HEK293T (cell line): Measurements from ENCODE around the gene GALE.

Experiments used
- CTCF ChIA-PET: fragments of 350-600 bp; formaldehyde crosslinking; extraction: SDS; loops from one replicate; lab custom pipeline; 2021; ENCODE audit warnings: antibody characterized with exemption, inconsistent platforms; lab: Yijun Ruan, JAX
- POLR2A ChIA-PET: fragments of 350-600 bp; formaldehyde crosslinking; extraction: SDS; loops from one replicate; lab custom pipeline; 2020; ENCODE audit warnings: antibody characterized with exemption, inconsistent platforms; lab: Yijun Ruan, JAX
- DNase-seq: peaks from one replicate; pipeline ENCODE4 v3.0.0; 2012; ENCODE audit warnings: mixed read lengths; ENCODE audit errors: extremely low spot score
- ARNT ChIP-seq: fragments of 450-650 bp; IDR thresholded peaks from 2 replicates; pipeline ENCODE4 v1.6.1; 2017; ENCODE audit warnings: mild to moderate bottlenecking
- BHLHE40 ChIP-seq: fragments of 450-650 bp; IDR thresholded peaks from 2 replicates; pipeline ENCODE4 v1.6.1; 2016; ENCODE audit warnings: mild to moderate bottlenecking, moderate library complexity, borderline replicate concordance
- CTBP1 ChIP-seq: fragments of 450-650 bp; IDR thresholded peaks from 2 replicates; pipeline ENCODE4 v1.6.1; 2016; ENCODE audit warnings: borderline replicate concordance
- ELF4 ChIP-seq: fragments of 450-650 bp; IDR thresholded peaks from 2 replicates; pipeline ENCODE4 v1.6.1; 2017; ENCODE audit warnings: antibody characterized with exemption
- FOXA1 ChIP-seq: fragments of 450-650 bp; IDR thresholded peaks from 2 replicates; pipeline ENCODE4 v1.6.1; 2016; ENCODE audit warnings: mild to moderate bottlenecking
- FOXK2 ChIP-seq: fragments of 450-650 bp; IDR thresholded peaks from 2 replicates; pipeline ENCODE4 v1.6.1; 2016; ENCODE audit warnings: mild to moderate bottlenecking
- FOXM1 ChIP-seq: fragments of 450-650 bp; IDR thresholded peaks from 2 replicates; pipeline ENCODE4 v1.6.1; 2017; ENCODE audit warnings: mild to moderate bottlenecking, borderline replicate concordance
- HDGF ChIP-seq: fragments of 450-650 bp; IDR thresholded peaks from 2 replicates; pipeline ENCODE4 v1.6.1; 2017; ENCODE audit warnings: antibody characterized with exemption, borderline replicate concordance
- L3MBTL2 ChIP-seq: fragments of 450-650 bp; conservative IDR thresholded peaks from 2 replicates; pipeline ENCODE4 v1.6.1; 2016; ENCODE audit warnings: mild to moderate bottlenecking
- LEF1 ChIP-seq: fragments of 450-650 bp; IDR thresholded peaks from 2 replicates; pipeline ENCODE4 v1.6.1; 2017; ENCODE audit warnings: mild to moderate bottlenecking, borderline replicate concordance
- NFRKB ChIP-seq: fragments of 450-650 bp; IDR thresholded peaks from 2 replicates; pipeline ENCODE4 v1.6.1; 2016; ENCODE audit warnings: mild to moderate bottlenecking, moderate library complexity
- PKNOX1 ChIP-seq: fragments of 450-650 bp; IDR thresholded peaks from 2 replicates; pipeline ENCODE4 v1.6.1; 2016
- SP1 ChIP-seq: fragments of 450-650 bp; IDR thresholded peaks from 2 replicates; pipeline ENCODE4 v1.6.1; 2017
- SUZ12 ChIP-seq: fragments of 450-650 bp; IDR thresholded peaks from 2 replicates; pipeline ENCODE4 v1.6.1; 2016; ENCODE audit warnings: mild to moderate bottlenecking
- TARDBP ChIP-seq: fragments of 450-650 bp; IDR thresholded peaks from 2 replicates; pipeline ENCODE4 v1.6.1; 2016
- ZNF384 ChIP-seq: fragments of 450-650 bp; IDR thresholded peaks from 2 replicates; pipeline ENCODE4 v1.6.1; 2016

GALE gene

GRCh38 chr1:23759277-23759676 is 41.3 kb downstream of the GALE start:
- TF ChIP-seq HDGF (no peak), NFRKB (no peak), ARNT (no peak), ZNF384 (no peak), BHLHE40 (no peak), TARDBP (no peak), SUZ12 (no peak), FOXA1 (no peak), FOXM1 (no peak), CTBP1 (no peak)
- ChIA-PET POLR2A (interaction anchor here (0.6 to 1.5 kb wide), 2 partner anchors 19 to 151 kb away, joined by 3 read pairs; partner anchors contain the start of gene PITHD1), CTCF (no interaction called here)
- DNase-seq = no peak

- DNase-seq = no peak
- TF ChIP-seq NFRKB (no peak), SP1 (no peak), FOXM1 (no peak), HDGF (no peak), ARNT (no peak), FOXA1 (no peak), ELF4 (no peak), BHLHE40 (no peak), SUZ12 (no peak)
- ChIA-PET POLR2A (interaction anchor here (1.5 kb wide), 1 partner anchor 20 kb away, joined by 3 read pairs; the partner anchor contains the start of gene PITHD1), CTCF (interaction anchor here (0.6 kb wide), 1 partner anchor 38 kb away, joined by 6 read pairs; no protein-coding TSS in a partner anchor)
Observed at GRCh38 chr1:23757812-23758211, 42.7 kb downstream of the GALE start.

- DNase-seq = no peak
- POLR2A ChIA-PET = interaction anchor here (0.8 kb wide), 1 partner anchor 9 kb away, joined by 4 read pairs; no protein-coding TSS in a partner anchor
- CTCF ChIA-PET = no interaction called here
- TF ChIP-seq FOXA1 (no peak), LEF1 (no peak), TARDBP (no peak), SUZ12 (no peak), L3MBTL2 (no peak), CTBP1 (no peak), FOXM1 (no peak), PKNOX1 (no peak), ARNT (no peak)
Observed at GRCh38 chr1:23756676-23757075, 43.9 kb downstream of the GALE start.

GRCh38 chr1:23752909-23753308 is 47.6 kb downstream of the GALE start:
- TF ChIP-seq ZNF384 = no peak
- TF ChIP-seq FOXM1 = no peak
- TF ChIP-seq LEF1 = no peak
- TF ChIP-seq HDGF = no peak
- TF ChIP-seq L3MBTL2 = no peak
- no peak for TF ChIP-seq FOXK2
- TF ChIP-seq CTBP1 = no peak
- TF ChIP-seq BHLHE40 = no peak
- TF ChIP-seq ELF4 = no peak
- TF ChIP-seq ARNT = no peak
- TF ChIP-seq NFRKB = no peak
- TF ChIP-seq PKNOX1 = no peak
- no peak for TF ChIP-seq TARDBP
- TF ChIP-seq SP1 = no peak
- TF ChIP-seq SUZ12 = no peak
- no peak for TF ChIP-seq FOXA1
- ChIA-PET POLR2A (no interaction called here), CTCF (interaction anchor here (0.7 kb wide), 1 partner anchor 13 kb away, joined by 3 read pairs; no protein-coding TSS in a partner anchor)
- no peak for DNase-seq

- TF ChIP-seq NFRKB (no peak), L3MBTL2 (no peak), ZNF384 (no peak), HDGF (no peak), SP1 (no peak), FOXK2 (no peak), LEF1 (no peak), FOXA1 (no peak), ELF4 (no peak), PKNOX1 (no peak), CTBP1 (no peak), BHLHE40 (no peak), ARNT (no peak), SUZ12 (no peak), TARDBP (no peak), FOXM1 (no peak)
- ChIA-PET POLR2A (no interaction called here), CTCF (interaction anchor here (0.9 kb wide), 1 partner anchor 20 kb away, joined by 3 read pairs; no protein-coding TSS in a partner anchor)
- DNase-seq = no peak
Observed at GRCh38 chr1:23751815-23752200, 48.7 kb downstream of the GALE start.

GRCh38 chr1:23751050-23751814 is 49.3 kb downstream of the GALE start:
- CTCF ChIA-PET = interaction anchor here (0.9 kb wide), 1 partner anchor 21 kb away, joined by 3 read pairs; no protein-coding TSS in a partner anchor
- DNase-seq = peak; percentile 76

More at GRCh38 chr1:23751050-23751814, 49.3 kb downstream of the GALE start:
- POLR2A ChIA-PET = no interaction called here
- TF ChIP-seq HDGF (no peak), FOXK2 (no peak), ARNT (no peak), NFRKB (no peak)
